ENCODE measurements around the gene TOP3A.

The TOP3A gene

GRCh38 chr17:18230288-18231141 is 84.3 kb downstream of the TOP3A start:
- DNase-seq, result no peak

DNA sequence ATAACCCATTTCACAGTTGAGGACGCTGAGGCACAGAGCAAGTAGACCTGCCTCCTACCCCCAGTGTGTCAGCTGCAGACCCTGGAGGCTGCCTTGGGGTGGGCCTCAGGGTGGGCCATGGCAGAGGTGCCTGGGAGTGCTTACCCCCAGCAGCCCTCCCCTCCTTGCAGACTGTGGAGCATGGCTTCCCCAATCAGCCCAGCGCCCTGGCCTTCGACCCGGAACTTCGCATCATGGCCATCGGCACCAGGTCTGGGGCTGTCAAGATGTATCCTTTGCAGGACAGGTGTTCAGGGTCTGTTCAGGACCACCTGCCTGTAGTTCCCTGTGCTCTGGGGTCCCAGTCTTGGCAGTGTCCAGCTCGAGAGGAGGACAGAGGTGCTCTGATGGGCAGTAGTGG is 85.0 kb downstream of the TOP3A start:
- no peak for DNase-seq

DNA sequence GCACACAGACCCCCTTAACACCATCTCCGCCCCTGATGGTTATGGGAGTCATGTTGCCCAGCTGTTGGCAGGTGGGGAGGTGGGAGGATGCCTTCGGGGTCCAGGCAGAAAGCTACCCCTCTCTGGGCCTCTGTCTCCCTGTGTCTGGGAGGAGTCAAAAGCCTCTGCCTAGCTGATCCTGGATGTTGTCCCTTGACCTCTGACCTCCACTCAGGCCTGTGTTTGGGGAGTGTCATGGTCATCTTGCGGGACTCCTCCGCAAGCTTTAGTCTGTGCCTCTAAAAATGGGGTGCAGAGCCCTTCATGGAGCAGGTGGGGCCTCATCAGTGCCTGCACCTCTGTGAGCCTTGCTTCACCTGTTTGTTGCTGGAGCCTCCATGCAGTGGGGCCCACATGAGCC is 85.5 kb downstream of the TOP3A start:
- no peak for DNase-seq

GRCh38 chr17:18228176-18228682 is 86.6 kb downstream of the TOP3A start:
- no peak for DNase-seq

DNA sequence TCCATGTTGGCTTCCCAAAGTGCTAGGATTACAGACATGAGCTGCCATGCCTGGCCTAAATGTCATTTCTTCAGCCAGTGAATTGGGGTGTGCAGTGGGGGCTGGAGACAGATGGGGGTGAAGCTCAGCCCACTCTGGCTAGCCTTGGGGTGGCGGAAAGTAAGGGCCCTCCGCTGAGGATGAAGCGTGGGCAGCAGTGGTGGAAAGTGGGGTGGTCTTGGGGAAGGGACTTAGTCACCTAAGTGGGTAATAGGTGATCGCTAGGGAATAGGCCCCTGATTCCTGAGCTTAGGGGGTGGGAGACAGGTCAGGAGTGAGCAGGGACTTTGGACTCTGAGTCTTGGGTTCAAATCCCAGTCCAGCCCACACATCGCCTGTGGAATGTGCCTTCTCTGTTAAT is 87.2 kb downstream of the TOP3A start:
- no peak for DNase-seq

- no peak for DNase-seq
Observed at GRCh38 chr17:18226284-18226945, 88.4 kb downstream of the TOP3A start.

DNA sequence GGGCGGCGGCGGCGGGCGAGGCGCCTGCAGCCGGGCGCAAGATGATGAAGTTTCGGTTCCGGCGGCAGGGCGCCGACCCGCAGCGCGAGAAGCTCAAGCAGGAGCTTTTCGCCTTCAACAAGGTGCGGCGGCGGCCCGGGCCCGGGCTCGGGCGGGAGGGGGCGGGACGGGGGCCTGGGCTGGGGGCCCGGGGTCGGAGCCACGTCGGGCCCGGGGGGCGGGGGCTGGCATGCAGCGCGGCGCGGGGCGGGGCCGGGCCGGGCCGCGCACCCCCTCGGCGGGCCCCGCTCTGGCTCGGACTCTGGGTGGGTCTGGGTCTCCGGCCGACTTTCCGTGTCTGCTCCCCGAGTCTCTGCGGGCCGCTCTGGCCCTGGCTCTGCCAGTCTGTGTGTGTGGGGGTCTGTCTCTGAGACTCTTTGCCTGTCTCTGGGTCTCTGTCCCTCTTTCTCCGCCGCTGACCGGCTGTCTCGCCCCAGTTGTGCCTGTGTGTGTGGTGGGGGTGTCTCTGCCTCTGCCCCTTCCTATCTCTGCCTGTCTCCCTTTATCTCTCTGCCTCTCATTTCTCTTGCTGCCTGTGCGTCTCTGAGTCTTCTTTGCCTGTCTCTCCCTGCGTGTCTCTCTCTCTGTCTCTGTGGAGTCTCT is 89.0 kb downstream of the TOP3A start:
- DNase-seq, result no peak

DNA sequence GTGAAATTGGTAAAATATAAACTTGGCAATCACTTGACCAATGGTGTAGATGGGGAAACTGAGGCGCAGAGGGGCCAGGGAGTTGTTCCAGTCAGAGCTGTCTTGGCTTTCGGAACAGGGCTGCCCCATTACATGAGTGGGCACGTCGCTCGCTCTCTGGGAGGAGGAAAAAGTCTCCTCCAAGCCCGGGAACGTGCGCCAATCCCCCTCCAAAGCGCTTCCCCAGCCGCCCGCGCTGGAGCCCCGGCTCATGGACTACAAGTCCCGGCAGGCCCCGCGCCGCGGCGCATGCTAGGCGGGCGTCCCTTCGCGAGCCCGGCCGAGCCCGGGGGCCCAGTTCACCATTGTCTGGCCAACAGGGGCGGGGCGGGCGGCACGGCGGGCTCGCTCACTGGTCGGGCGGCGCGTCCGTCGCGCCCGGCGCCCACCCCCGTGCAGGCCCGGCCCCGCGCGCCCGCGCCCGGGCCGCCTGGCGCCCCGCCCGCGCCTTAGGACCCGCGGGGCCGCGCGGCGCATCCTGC is 89.6 kb downstream of the TOP3A start, which contains the start of gene LLGL1:
TSS of gene LLGL1 (plus strand) at position 515 of the 521 bp plus-strand sequence. CDS start 48 bp downstream, outside the sequence.
- DNase-seq, result peak; percentile 59

DNA sequence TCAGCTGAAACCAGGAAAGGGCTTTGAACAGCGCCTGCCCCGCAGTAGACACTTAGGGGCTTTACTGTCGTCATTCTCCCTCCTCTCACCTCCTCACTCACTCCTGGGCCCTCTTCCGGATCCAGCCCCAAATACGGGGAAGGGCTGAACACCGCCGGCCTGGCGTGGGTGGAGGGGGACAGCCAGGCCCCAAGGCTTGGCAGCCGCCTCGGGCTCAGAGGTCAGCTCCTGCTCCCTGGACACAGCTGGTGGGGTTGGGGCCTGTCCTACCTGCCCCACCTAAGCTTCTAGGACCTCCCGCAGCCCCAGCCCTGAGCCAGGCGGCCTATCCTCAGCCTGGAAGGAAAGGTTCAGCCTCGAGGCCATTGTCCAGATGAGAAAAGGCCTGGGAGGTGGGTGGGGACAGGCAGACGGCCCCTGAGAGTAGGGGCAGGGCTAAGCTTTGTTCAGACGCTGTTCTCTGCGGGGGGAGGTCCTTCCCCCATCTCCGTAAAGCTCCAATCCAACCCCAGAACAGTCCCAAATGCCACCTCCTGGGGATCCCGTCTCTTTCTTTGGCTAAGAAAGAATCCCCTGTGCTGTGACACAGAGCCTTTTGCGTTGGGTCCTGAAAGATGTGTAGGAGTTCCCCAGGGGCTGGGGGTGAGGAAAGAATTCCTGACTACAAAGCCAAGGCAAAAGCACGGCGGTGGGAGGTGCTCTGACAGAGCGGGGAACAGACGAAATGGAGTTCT is 90.2 kb downstream of the TOP3A start:
- no peak for DNase-seq

DNA sequence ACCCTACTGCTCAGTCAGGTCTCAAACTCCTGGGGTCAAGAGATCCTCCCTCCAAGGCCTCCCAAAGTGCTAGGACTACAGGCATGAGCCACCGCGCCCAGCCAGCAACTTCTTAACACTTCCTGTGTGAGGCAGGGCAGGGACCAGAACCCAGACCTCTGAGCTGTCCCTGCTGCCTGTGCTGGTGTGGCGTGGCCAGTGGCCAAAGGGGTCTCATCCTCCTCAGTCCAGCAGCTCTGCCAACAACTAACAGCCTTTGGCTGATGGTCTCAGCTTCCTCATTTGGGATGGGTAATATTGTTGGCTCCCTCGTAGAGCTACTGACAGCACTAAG is 90.8 kb downstream of the TOP3A start:
- DNase-seq, result no peak
